A549 treated with Mapracorat at 1 μM for 4 hours (cell line): ENCODE data around the gene CCDC159. TPM values are rescaled to one million over a fixed set of nuclear protein-coding genes. Genes with fewer than 3 reads are reported as not detected.

ENCODE experiments used
- total RNA-seq: library from RNA; stranded (reverse); fragments of 200-300 nt; extraction: Qiagen RNA extraction; gene quantifications from 5 replicates; pipeline ENCODE4 v1.2.3, GENCODE V29; 2022

The CCDC159 gene
- 4.6 to 6.0 TPM (median 5.4 TPM) in 5 replicates for total RNA-seq

GRCh38 chr19:11346104-11346940 is at the start of gene CCDC159, which contains the start of gene TMEM205:
TSS of gene CCDC159 (plus strand) at chr19:11346519. CDS start at chr19:11346607, 88 bp downstream.
TSS of gene TMEM205 (minus strand) at chr19:11346268. CDS start at chr19:11345619, 649 bp downstream.

GRCh38 chr19:11339254-11340098 is 6.8 kb upstream of the CCDC159 start, which contains the start of gene RAB3D:
TSS of gene RAB3D (minus strand) at chr19:11339657. CDS start at chr19:11337399, 2,258 bp downstream.

GRCh38 chr19:11355160-11356073 is 9.1 kb downstream of the CCDC159 start, which contains the start of gene PLPPR2:
TSS of gene PLPPR2 (plus strand) at chr19:11355432. CDS start at chr19:11357674, 2,242 bp downstream.

GRCh38 chr19:11374433-11375142 is 28.3 kb downstream of the CCDC159 start, which contains the start of gene SWSAP1:
TSS of gene SWSAP1 (plus strand) at chr19:11374666. CDS start at chr19:11374681, 15 bp downstream.

Other genes with a start within 250 kb of the CCDC159 start
- 14.5 to 21.4 TPM (median 18.8 TPM) in 5 replicates for gene SPC24, start 190.7 kb upstream of the CCDC159 start, total RNA-seq
- 39.2 to 48.5 TPM (median 46.7 TPM) in 5 replicates for gene KANK2, start 149.0 kb upstream of the CCDC159 start, total RNA-seq
- gene ANGPTL8, start 106.9 kb upstream of the CCDC159 start, total RNA-seq = 0.52 TPM in 1 of 5 replicates, not detected in the others
- gene DOCK6, start 84.0 kb upstream of the CCDC159 start, total RNA-seq = 6.0 to 12.5 TPM (median 9.2 TPM) in 5 replicates
- gene TSPAN16, start 50.4 kb upstream of the CCDC159 start, total RNA-seq = not detected in 5 replicates
- gene RAB3D, start 6.9 kb upstream of the CCDC159 start, total RNA-seq = 3.5 to 4.2 TPM (median 3.7 TPM) in 5 replicates
- gene TMEM205, start 251 bp upstream of the CCDC159 start, total RNA-seq = 96.1 to 136 TPM (median 106 TPM) in 5 replicates
- 7.1 to 10.7 TPM (median 9.4 TPM) in 5 replicates for gene PLPPR2, start 8.9 kb downstream of the CCDC159 start, total RNA-seq
- gene SWSAP1, start 28.1 kb downstream of the CCDC159 start, total RNA-seq = 1.8 to 2.5 TPM (median 2.0 TPM) in 5 replicates
- gene EPOR, start 37.8 kb downstream of the CCDC159 start, total RNA-seq = 3.1 to 5.0 TPM (median 4.6 TPM) in 5 replicates
- gene RGL3, start 72.8 kb downstream of the CCDC159 start, total RNA-seq = 1.1 to 3.0 TPM (median 1.7 TPM) in 5 replicates
- 0.49 to 1.6 TPM (median 1.1 TPM) in 5 replicates for gene ODAD3, start 88.6 kb downstream of the CCDC159 start, total RNA-seq
- 242 to 258 TPM (median 251 TPM) in 5 replicates for gene PRKCSH, start 89.1 kb downstream of the CCDC159 start, total RNA-seq
- 0.09 to 0.21 TPM (median 0.15 TPM) in 4 of 5 replicates, not detected in the other for gene ELAVL3, start 134.5 kb downstream of the CCDC159 start, total RNA-seq
- gene ZNF653, start 159.3 kb downstream of the CCDC159 start, total RNA-seq = 4.5 to 6.4 TPM (median 5.0 TPM) in 5 replicates
- gene ECSIT, start 182.6 kb downstream of the CCDC159 start, total RNA-seq = 23.8 to 32.3 TPM (median 31.6 TPM) in 5 replicates
- 0.31 to 0.77 TPM (median 0.39 TPM) in 5 replicates for gene CNN1, start 192.3 kb downstream of the CCDC159 start, total RNA-seq
- gene ELOF1, start 212.7 kb downstream of the CCDC159 start, total RNA-seq = 94.7 to 120 TPM (median 95.7 TPM) in 5 replicates
- 0.16 to 0.72 TPM (median 0.28 TPM) in 3 of 5 replicates, not detected in the others for gene ACP5, start 231.1 kb downstream of the CCDC159 start, total RNA-seq